Endothelial cell of umbilical vein (primary cell): ENCODE results near the gene ADAMTS14. TPM values are rescaled to one million over a fixed set of nuclear protein-coding genes. Genes with fewer than 3 reads are reported as not detected.

Experiments
- BruUV-seq: library from RNA; stranded (reverse); fragments of 400-500 nt; replicated peaks from 2 replicates; lab custom pipeline; 2021; lab: Mats Ljungman, UMichigan
- CTCF ChIA-PET: fragments of 300-600, 350-600 bp; sonication (Branson Sonifier 250); formaldehyde crosslinking; loops from one replicate; lab custom pipeline; 2021; ENCODE audit warnings: antibody characterized with exemption, inconsistent platforms; lab: Charles Lee
- POLR2A ChIA-PET: fragments of 300-600, 350-600 bp; sonication (Branson Sonifier 250); formaldehyde crosslinking; loops from one replicate; lab custom pipeline; 2021; ENCODE audit warnings: antibody characterized with exemption, inconsistent platforms; lab: Charles Lee
- DNase-seq: peaks from one replicate; pipeline ENCODE4 v3.0.0-alpha.2; 2011; ENCODE audit warnings: low read depth, low spot score
- FAIRE-seq: peaks from 2 replicates; lab custom pipeline; 2011; peaks lifted over from hg19 to GRCh38; lab: Jason Lieb, UNC
- H2AFZ ChIP-seq: 2 replicates; pipeline ENCODE4 v1.6.0; 2012; ENCODE audit warnings: low read depth, low read length, control low read depth, inconsistent platforms
- H3K27ac ChIP-seq: 2 replicates; pipeline ENCODE4 v1.5.1; 2011; ENCODE audit warnings: low read depth, mild to moderate bottlenecking, control low read depth, low read length, moderate library complexity; ENCODE audit not compliant: insufficient read depth
- H3K27me3 ChIP-seq, 2 experiments: 2 replicates each; pipeline versions ENCODE4 v1.6.0 to v1.6.1; 2011; ENCODE audit warnings: low read length in 2 of 2, mixed read lengths in 1 of 2; ENCODE audit not compliant: control insufficient read depth in 2 of 2, insufficient read depth in 2 of 2
- H3K36me3 ChIP-seq, 2 experiments: 2 replicates in 1 of 2; 3 replicates in 1 of 2; pipeline ENCODE4 v1.5.1; 2011; ENCODE audit warnings: low read length in 2 of 2, mild to moderate bottlenecking in 1 of 2, moderate library complexity in 1 of 2; ENCODE audit not compliant: control insufficient read depth in 2 of 2, insufficient read depth in 2 of 2; ENCODE audit errors: extremely low read depth in 1 of 2
- H3K4me1 ChIP-seq: 3 replicates; pipeline ENCODE4 v1.5.1; 2011; ENCODE audit warnings: mild to moderate bottlenecking, low read length; ENCODE audit not compliant: control insufficient read depth, insufficient read depth; ENCODE audit errors: extremely low read depth
- H3K4me2 ChIP-seq: 2 replicates; pipeline ENCODE4 v1.6.1; 2011; ENCODE audit warnings: low read length, control low read depth, mixed read lengths; ENCODE audit not compliant: insufficient read depth
- H3K4me3 ChIP-seq, 3 experiments: fragments of 200-600 bp in 1 of 3; sonication (generic), shearing (Covaris generic) in 1 of 3; replicated peaks in 1 of 3; 2 replicates each; pipeline ENCODE4 v1.5.1; 2011 to 2016; ENCODE audit warnings: control low read depth in 3 of 3, low read length in 3 of 3, mild to moderate bottlenecking in 2 of 3, inconsistent platforms in 1 of 3, low read depth in 1 of 3, moderate library complexity in 1 of 3; ENCODE audit not compliant: insufficient read depth in 1 of 3
- H3K79me2 ChIP-seq: 2 replicates; pipeline ENCODE4 v1.6.0; 2012; ENCODE audit warnings: low read length, inconsistent platforms; ENCODE audit not compliant: control insufficient read depth, insufficient read depth
- H3K9ac ChIP-seq: replicated peaks from 2 replicates; pipeline ENCODE3; 2011; ENCODE audit warnings: low read length, control low read depth; ENCODE audit not compliant: insufficient read depth; ENCODE audit errors: extremely low read depth
- H3K9me1 ChIP-seq: replicated peaks from 3 replicates; pipeline ENCODE4 v1.6.0; 2011; ENCODE audit warnings: mild to moderate bottlenecking, low read length; ENCODE audit not compliant: control insufficient read depth, insufficient read depth; ENCODE audit errors: extremely low read depth
- H3K9me3 ChIP-seq: replicated peaks from 2 replicates; pipeline ENCODE4 v1.5.1; 2012; ENCODE audit warnings: low read length, inconsistent platforms; ENCODE audit not compliant: control insufficient read depth, insufficient read depth
- H4K20me1 ChIP-seq: replicated peaks from 2 replicates; pipeline ENCODE3; 2011; ENCODE audit warnings: mild to moderate bottlenecking, low read length; ENCODE audit not compliant: control insufficient read depth, insufficient read depth; ENCODE audit errors: extremely low read depth
- EZH2 ChIP-seq: IDR thresholded peaks from 2 replicates; pipeline ENCODE4 v1.6.1; 2012; ENCODE audit warnings: borderline replicate concordance, low read depth, mild to moderate bottlenecking, moderate library complexity, low read length, inconsistent platforms; ENCODE audit not compliant: severe bottlenecking
- FOS ChIP-seq: IDR thresholded peaks from 2 replicates; pipeline ENCODE4 v1.6.1; 2011; ENCODE audit warnings: mild to moderate bottlenecking, low read length, moderate library complexity, borderline replicate concordance; ENCODE audit not compliant: insufficient read depth
- GATA2 ChIP-seq: IDR thresholded peaks from 2 replicates; pipeline ENCODE4 v1.7.0; 2011; ENCODE audit warnings: low read depth, mild to moderate bottlenecking, moderate library complexity, mixed read lengths, low read length; ENCODE audit not compliant: insufficient read length, insufficient read depth
- JUN ChIP-seq: IDR thresholded peaks from 2 replicates; pipeline ENCODE4 v1.6.1; 2011; ENCODE audit warnings: borderline replicate concordance, low read depth; ENCODE audit not compliant: insufficient read length, insufficient read depth
- MYC ChIP-seq: IDR thresholded peaks from one replicate; pipeline ENCODE4 v1.6.1; 2011; ENCODE audit warnings: mild to moderate bottlenecking, low read depth, low read length
- POLR2A ChIP-seq: IDR thresholded peaks from 2 replicates; pipeline ENCODE4 v1.6.1; 2012; ENCODE audit warnings: low read depth, mild to moderate bottlenecking, control low read depth, low read length
- POLR2AphosphoS5 ChIP-seq: IDR thresholded peaks from 2 replicates; pipeline ENCODE4 v1.6.1; 2012; ENCODE audit warnings: low read depth, mild to moderate bottlenecking, control low read depth, low read length, moderate library complexity; ENCODE audit not compliant: insufficient read depth
- dilution Hi-C: fragments of 300-500 bp; cut with MboI; formaldehyde crosslinking; loops from one replicate; pipeline ENCODE4 v1.15.0; 2019; ENCODE audit warnings: low sequenced_read_pairs; ENCODE audit not compliant: extremely low pct_ligation_motif_present
- intact Hi-C: fragments of 100-400 bp; cut with micrococcal nuclease; formaldehyde crosslinking; loops from one replicate; pipeline ENCODE4 v1.10.0; 2022
- polyA plus RNA-seq, 4 experiments: library from polyadenylated mRNA; depleted of rRNA in 3 of 4; stranded (reverse) in 3 of 4; unstranded in 1 of 4; fragments of >200 nt; gene quantifications; 2 replicates each; pipeline versions ENCODE4 v1.2.1 to v1.2.3, GENCODE V29; 2011 to 2012; ENCODE audit warnings: missing spikeins in 1 of 4
- total RNA-seq: library from RNA; stranded (reverse); gene quantifications from 2 replicates; pipeline ENCODE4 v1.2.3, GENCODE V29; 2021
- TF ChIP-seq, protein P1 (sequence below): IDR thresholded peaks from 2 replicates; pipeline ENCODE4 v1.6.1; 2011; ENCODE audit not compliant: insufficient read depth, insufficient read length
- TF ChIP-seq, protein P2 (sequence below), 2 donors: IDR thresholded peaks; 1 replicate in 1 of 2; 2 replicates in 1 of 2; pipeline ENCODE4 v1.5.1; 2011; ENCODE audit warnings: low read length in 2 of 2, mild to moderate bottlenecking in 2 of 2, moderate library complexity in 2 of 2, control low read depth in 1 of 2, inconsistent platforms in 1 of 2, low read depth in 1 of 2; ENCODE audit not compliant: insufficient read depth in 1 of 2; ENCODE audit errors: extremely low read depth in 1 of 2

The ADAMTS14 gene
- total and polyA plus RNA-seq, 2 donors (not counting 3 experiments of a cell fraction or from before 2014, with no cell fraction given): not detected

- dilution Hi-C loops (no loop called here), intact Hi-C loops (no loop called here)
- Histone ChIP-seq H3K36me3 (no peaks in the 10 kb centered on the region), H3K4me2 (no peak overlapping the region), H3K9me1 (no peaks in the 10 kb centered on the region), H2AFZ (no peak overlapping the region), H3K79me2 (no peaks in the 10 kb centered on the region), H3K9ac (no peak overlapping the region), H3K4me1 (no peaks in the 10 kb centered on the region), H3K27me3 (peaks cover 17 to 20% of the 10 kb centered on the region in 2 experiments), H3K4me3 (no peak overlapping the region), H3K9me3 (no peaks in the 10 kb centered on the region), H4K20me1 (no peaks in the 10 kb centered on the region), H3K27ac (no peak overlapping the region)
- FAIRE-seq: no peak
- BruUV-seq: no TSS peak
- TF ChIP-seq FOS (no peak), POLR2AphosphoS5 (no peak), POLR2A (no peak), JUN (no peak), EZH2 (no peak), MYC (no peak), GATA2 (no peak)
- TF ChIP-seq, protein P1, sequence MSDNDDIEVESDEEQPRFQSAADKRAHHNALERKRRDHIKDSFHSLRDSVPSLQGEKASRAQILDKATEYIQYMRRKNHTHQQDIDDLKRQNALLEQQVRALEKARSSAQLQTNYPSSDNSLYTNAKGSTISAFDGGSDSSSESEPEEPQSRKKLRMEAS: no peak
- TF ChIP-seq, protein P2, sequence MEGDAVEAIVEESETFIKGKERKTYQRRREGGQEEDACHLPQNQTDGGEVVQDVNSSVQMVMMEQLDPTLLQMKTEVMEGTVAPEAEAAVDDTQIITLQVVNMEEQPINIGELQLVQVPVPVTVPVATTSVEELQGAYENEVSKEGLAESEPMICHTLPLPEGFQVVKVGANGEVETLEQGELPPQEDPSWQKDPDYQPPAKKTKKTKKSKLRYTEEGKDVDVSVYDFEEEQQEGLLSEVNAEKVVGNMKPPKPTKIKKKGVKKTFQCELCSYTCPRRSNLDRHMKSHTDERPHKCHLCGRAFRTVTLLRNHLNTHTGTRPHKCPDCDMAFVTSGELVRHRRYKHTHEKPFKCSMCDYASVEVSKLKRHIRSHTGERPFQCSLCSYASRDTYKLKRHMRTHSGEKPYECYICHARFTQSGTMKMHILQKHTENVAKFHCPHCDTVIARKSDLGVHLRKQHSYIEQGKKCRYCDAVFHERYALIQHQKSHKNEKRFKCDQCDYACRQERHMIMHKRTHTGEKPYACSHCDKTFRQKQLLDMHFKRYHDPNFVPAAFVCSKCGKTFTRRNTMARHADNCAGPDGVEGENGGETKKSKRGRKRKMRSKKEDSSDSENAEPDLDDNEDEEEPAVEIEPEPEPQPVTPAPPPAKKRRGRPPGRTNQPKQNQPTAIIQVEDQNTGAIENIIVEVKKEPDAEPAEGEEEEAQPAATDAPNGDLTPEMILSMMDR (IDR thresholded peaks at IDR 0.05; ENCODE audit: extremely low read depth in 1 of 2, insufficient read depth in 1 of 2, low read depth in 1 of 2, low read length in 2 of 2): no peak
- ChIA-PET CTCF (interaction anchor here (0.9 kb wide), 1 partner anchor 66 kb away, joined by 3 read pairs; no protein-coding TSS in a partner anchor), POLR2A (no interaction called here)
- DNase-seq: no peak
These were observed 137.4 kb downstream of the ADAMTS14 start for GRCh38 chr10:70809726-70810125.
